ENCODE measurements around the gene AGPS.
"Not testable (repeated sequence)": the region's sequence is repeated elsewhere in the genome, so short reads cannot be mapped to it uniquely, and the experiment has no call there.

AGPS gene

GRCh38 chr2:177392373-177393202 is at the start of gene AGPS:
TSS of gene AGPS (plus strand) at chr2:177392773. CDS start at chr2:177392790, 17 bp downstream.
- no peak for DNase-seq (ENCODE audit: low spot score)

- DNase-seq (ENCODE audit: low spot score): no peak
Observed at GRCh38 chr2:177343773-177344172, 48.8 kb upstream of the AGPS start.

GRCh38 chr2:177344316-177344715 is 48.3 kb upstream of the AGPS start:
- no peak for DNase-seq (ENCODE audit: low spot score)

- DNase-seq (ENCODE audit: low spot score): no peak
Observed at GRCh38 chr2:177346192-177346591, 46.4 kb upstream of the AGPS start.

- peak; percentile 49 for DNase-seq (ENCODE audit: low spot score)
Observed at GRCh38 chr2:177347570-177347969, 45.0 kb upstream of the AGPS start.

- no peak for DNase-seq (ENCODE audit: low spot score)
Observed at GRCh38 chr2:177348118-177348654, 44.4 kb upstream of the AGPS start.

GRCh38 chr2:177348733-177349693 is 43.6 kb upstream of the AGPS start:
- DNase-seq (ENCODE audit: low spot score): no peak

GRCh38 chr2:177350624-177351023 is 41.9 kb upstream of the AGPS start:
- DNase-seq (ENCODE audit: low spot score): not testable (repeated sequence)

GRCh38 chr2:177351121-177351520 is 41.5 kb upstream of the AGPS start:
- not testable (repeated sequence) for DNase-seq (ENCODE audit: low spot score)

GRCh38 chr2:177352441-177353186 is 40.0 kb upstream of the AGPS start:
- no peak for DNase-seq (ENCODE audit: low spot score)

- DNase-seq (ENCODE audit: low spot score): no peak
Observed at GRCh38 chr2:177353187-177353478, 39.4 kb upstream of the AGPS start.

- not testable (repeated sequence) for DNase-seq (ENCODE audit: low spot score)
Observed at GRCh38 chr2:177354541-177354940, 38.0 kb upstream of the AGPS start.

- DNase-seq (ENCODE audit: low spot score): peak; percentile 86
Observed at GRCh38 chr2:177355874-177356273, 36.7 kb upstream of the AGPS start.

GRCh38 chr2:177359836-177360595 is 32.6 kb upstream of the AGPS start:
- DNase-seq (ENCODE audit: low spot score): no peak

GRCh38 chr2:177362499-177362898 is 30.1 kb upstream of the AGPS start:
- DNase-seq (ENCODE audit: low spot score): no peak

GRCh38 chr2:177363332-177363731 is 29.2 kb upstream of the AGPS start:
- DNase-seq (ENCODE audit: low spot score): no peak

GRCh38 chr2:177365764-177366163 is 26.8 kb upstream of the AGPS start:
- DNase-seq (ENCODE audit: low spot score): not testable (repeated sequence)

- DNase-seq (ENCODE audit: low spot score): not testable (repeated sequence)
Observed at GRCh38 chr2:177368023-177368422, 24.6 kb upstream of the AGPS start.

GRCh38 chr2:177379354-177379753 is 13.2 kb upstream of the AGPS start:
- DNase-seq (ENCODE audit: low spot score): no peak

- no peak for DNase-seq (ENCODE audit: low spot score)
Observed at GRCh38 chr2:177380181-177380580, 12.4 kb upstream of the AGPS start.

- no peak for DNase-seq (ENCODE audit: low spot score)
Observed at GRCh38 chr2:177383935-177384334, 8.6 kb upstream of the AGPS start.

All from COLO829 (cell line).